ENCODE results near the gene RSBN1L. TPM values are rescaled to one million over a fixed set of nuclear protein-coding genes. Genes with fewer than 3 reads are reported as not detected.

Gene RSBN1L
- 13.5 and 16.6 TPM in 2 replicates for total RNA-seq

DNA sequence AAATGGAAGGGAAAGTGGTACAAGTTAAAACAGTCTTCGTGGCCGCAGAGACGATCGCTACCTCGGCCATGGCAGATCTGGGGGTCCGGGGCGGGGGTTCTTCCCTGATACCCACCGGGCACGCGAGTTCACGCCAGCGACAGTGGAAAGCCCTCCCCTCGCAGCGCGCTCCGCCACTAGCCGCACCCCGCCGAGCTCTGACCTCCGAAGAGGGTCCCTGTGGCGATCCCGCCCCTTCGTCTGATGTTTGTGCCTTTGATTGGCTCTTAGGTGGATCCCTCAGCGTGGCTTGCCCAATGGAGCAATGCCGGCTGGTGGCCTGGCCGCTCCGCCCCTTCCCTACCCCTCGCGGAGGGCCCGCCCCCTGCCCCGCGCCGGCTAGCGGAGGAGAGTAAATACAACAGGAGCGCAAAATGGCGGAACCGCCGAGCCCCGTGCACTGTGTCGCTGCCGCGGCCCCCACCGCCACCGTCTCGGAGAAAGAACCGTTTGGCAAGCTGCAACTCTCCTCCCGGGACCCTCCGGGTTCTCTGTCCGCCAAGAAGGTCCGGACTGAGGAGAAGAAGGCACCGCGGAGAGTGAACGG is at the start of gene RSBN1L:
Gene RSBN1L, plus strand, starts transcription at position 403 of the 586 bp plus-strand sequence. Its CDS starts 11 bp downstream, at position 414.

DNA sequence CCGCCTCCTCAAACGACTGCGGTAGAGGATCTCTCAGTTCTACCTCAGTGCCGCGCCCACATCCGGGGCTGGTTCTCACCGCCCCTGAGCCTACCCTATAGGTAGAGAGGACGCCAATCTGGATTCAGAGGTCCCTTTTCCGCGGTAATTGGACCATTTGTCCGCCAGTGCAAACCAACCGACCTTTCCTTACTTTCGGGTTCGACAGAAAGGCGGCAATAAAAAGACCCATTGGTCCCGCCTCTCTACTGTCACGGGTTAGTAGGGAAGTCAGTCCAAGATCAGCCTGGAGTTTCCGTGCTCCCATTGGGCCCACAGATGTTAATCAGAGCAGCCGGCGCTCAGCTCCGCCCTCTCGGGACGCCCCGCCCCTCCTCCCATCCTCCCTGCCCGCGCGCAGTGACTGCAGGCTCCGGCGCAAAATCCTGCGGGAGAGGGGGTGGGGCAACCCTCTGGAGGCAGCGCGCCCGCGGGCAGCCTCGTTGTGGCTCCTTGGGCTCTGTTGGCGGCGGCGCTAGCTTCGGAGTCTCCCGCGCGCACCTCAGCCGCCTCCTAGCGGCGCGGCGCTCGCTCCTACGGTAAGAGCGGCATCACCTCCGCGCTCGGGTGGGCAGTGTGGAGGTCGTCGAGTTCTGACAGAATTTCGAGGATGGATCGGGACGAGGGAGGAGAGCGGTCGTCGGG is 102.3 kb downstream of the RSBN1L start, which contains the start of the genes PHTF2 and TMEM60:
Gene PHTF2, plus strand, starts transcription at position 380 of the 684 bp plus-strand sequence.
Gene TMEM60, minus strand, starts transcription at position 41 of the 684 bp plus-strand sequence. CDS start 4,061 bp downstream, outside the sequence.

Other genes with a start within 250 kb of the RSBN1L start
- 26.2 and 33.7 TPM in 2 replicates for gene PTPN12, start 159.2 kb upstream of the RSBN1L start, total RNA-seq
- 8.5 and 12.8 TPM in 2 replicates for gene TMEM60, start 102.0 kb downstream of the RSBN1L start, total RNA-seq
- gene PHTF2, start 102.3 kb downstream of the RSBN1L start, total RNA-seq, result 11.4 and 17.7 TPM in 2 replicates